Thymus (tissue), 14 donors: ENCODE data around the gene IZUMO3. TPM values are rescaled to one million over a fixed set of nuclear protein-coding genes. Genes with fewer than 3 reads are reported as not detected.
"Not testable (repeated sequence)": the region's sequence is repeated elsewhere in the genome, so short reads cannot be mapped to it uniquely, and the experiment has no call there.

Experiments
- DNase-seq, 9 donors: peaks; one replicate each; pipeline ENCODE4 v3.0.0-alpha.2; 2013; ENCODE audit warnings: low spot score in 9 of 9, low read depth in 6 of 9, missing footprints in 1 of 9
- H3K27ac ChIP-seq, 2 donors: one replicate each; pipeline ENCODE4 v1.5.1; 2013; ENCODE audit warnings: control low read depth in 1 of 2, low read depth in 1 of 2, low read length in 1 of 2, mild to moderate bottlenecking in 1 of 2, moderate library complexity in 1 of 2
- H3K27me3 ChIP-seq, 2 donors: one replicate each; pipeline ENCODE4 v1.5.1; 2013; ENCODE audit warnings: low read length in 1 of 2; ENCODE audit not compliant: control insufficient read depth in 2 of 2, insufficient read depth in 1 of 2
- H3K36me3 ChIP-seq, 2 donors: one replicate each; pipeline ENCODE4 v1.5.1; 2013; ENCODE audit warnings: low read length in 1 of 2, mild to moderate bottlenecking in 1 of 2, moderate library complexity in 1 of 2; ENCODE audit not compliant: control insufficient read depth in 2 of 2, insufficient read depth in 2 of 2
- H3K4me1 ChIP-seq, 2 donors: one replicate each; pipeline ENCODE4 v1.5.1; 2013; ENCODE audit warnings: low read length in 2 of 2; ENCODE audit not compliant: control insufficient read depth in 2 of 2, insufficient read depth in 2 of 2
- H3K4me3 ChIP-seq, 2 donors: one replicate each; pipeline ENCODE4 v1.5.1; 2013; ENCODE audit warnings: low read length in 2 of 2, control low read depth in 1 of 2, mild to moderate bottlenecking in 1 of 2
- H3K9me3 ChIP-seq, 2 donors: one replicate each; pipeline ENCODE4 v1.5.1; 2013; ENCODE audit warnings: low read length in 1 of 2, mild to moderate bottlenecking in 1 of 2; ENCODE audit not compliant: control insufficient read depth in 2 of 2, insufficient read depth in 1 of 2
- WGBS: extraction: QIAGEN DNeasy Blood & Tissue Kit; methylation state at CpG from one replicate; pipeline ENCODE4 v1.1.7; 2013; 5-methylcytosine and 5-hydroxymethylcytosine counted together
- long read RNA-seq, 10 donors: transcript quantifications; one replicate each; lab custom pipeline, GENCODE V29; 2026
- polyA plus RNA-seq: library from polyadenylated mRNA; stranded (reverse); fragments of 200-250 nt; gene quantifications from one replicate; pipeline ENCODE4 v1.2.3, GENCODE V29; 2013
- total RNA-seq: library from RNA; stranded (reverse); fragments of 120-200 nt; gene quantifications from one replicate; pipeline ENCODE4 v1.2.4, GENCODE V29; 2013
- donor health status: healthy.

IZUMO3 gene
- total RNA-seq (not detected), polyA plus RNA-seq (0.02 TPM)
- long read RNA-seq, donor 1: 0 reads
- long read RNA-seq, donor 2: 0 reads
- long read RNA-seq, donor 3: 0 reads
- long read RNA-seq, donor 4: 0 reads
- long read RNA-seq, donor 5: 0 reads
- long read RNA-seq, donor 6: 0 reads
- long read RNA-seq, donor 7: 0 reads
- long read RNA-seq, donor 8: 0 reads
- long read RNA-seq, donor 9: 0 reads
- long read RNA-seq, donor 10: 0 reads

GRCh38 chr9:24545847-24546522 is at the start of gene IZUMO3:
IZUMO3 (minus strand) TSS chr9:24545897; CDS start chr9:24545649, 248 bp downstream.
- Histone ChIP-seq H3K9me3 (peaks cover 0 to 4% of the 10 kb centered on the region in 2 donors), H3K4me1 (no peaks in the 10 kb centered on the region), H3K4me3 (no peak within 1 kb of the TSS), H3K27me3 (no peaks in the 10 kb centered on the region), H3K27ac (no peak within 1 kb of the TSS), H3K36me3 (no peaks in the 10 kb centered on the region)
- DNase-seq: no peak
- 96% methylated on average over 3 of the region's 3 CpGs for WGBS

- H3K4me1 ChIP-seq: no peaks in the 10 kb centered on the region
- H3K4me3 ChIP-seq: no peak overlapping the region
- H3K36me3 ChIP-seq: no peaks in the 10 kb centered on the region
- no peak for DNase-seq
- no peaks in the 10 kb centered on the region for H3K27me3 ChIP-seq
- no peak overlapping the region for H3K27ac ChIP-seq
- H3K9me3 ChIP-seq: no peaks in the 10 kb centered on the region
- WGBS: 91% methylated on average over 8 of the region's 8 CpGs
Measured at GRCh38 chr9:24594234-24594850, 48.6 kb upstream of the IZUMO3 start.

GRCh38 chr9:24590432-24590831 is 44.7 kb upstream of the IZUMO3 start:
- DNase-seq: no peak

GRCh38 chr9:24587883-24588282 is 42.2 kb upstream of the IZUMO3 start:
- no peaks in the 10 kb centered on the region for H3K27me3 ChIP-seq
- H3K4me1 ChIP-seq: no peaks in the 10 kb centered on the region
- WGBS: 79% methylated on average over 2 of the region's 2 CpGs
- no peak overlapping the region for H3K27ac ChIP-seq
- H3K9me3 ChIP-seq: no peaks in the 10 kb centered on the region
- no peak for DNase-seq
- no peaks in the 10 kb centered on the region for H3K36me3 ChIP-seq
- H3K4me3 ChIP-seq: no peak overlapping the region

More at GRCh38 chr9:24590432-24590831, 44.7 kb upstream of the IZUMO3 start:
- Histone ChIP-seq H3K4me1 (no peaks in the 10 kb centered on the region), H3K27me3 (no peaks in the 10 kb centered on the region), H3K4me3 (no peak overlapping the region), H3K27ac (no peak overlapping the region), H3K36me3 (no peaks in the 10 kb centered on the region), H3K9me3 (no peaks in the 10 kb centered on the region)
- WGBS: 90% methylated on average over 1 of the region's 1 CpG

DNA sequence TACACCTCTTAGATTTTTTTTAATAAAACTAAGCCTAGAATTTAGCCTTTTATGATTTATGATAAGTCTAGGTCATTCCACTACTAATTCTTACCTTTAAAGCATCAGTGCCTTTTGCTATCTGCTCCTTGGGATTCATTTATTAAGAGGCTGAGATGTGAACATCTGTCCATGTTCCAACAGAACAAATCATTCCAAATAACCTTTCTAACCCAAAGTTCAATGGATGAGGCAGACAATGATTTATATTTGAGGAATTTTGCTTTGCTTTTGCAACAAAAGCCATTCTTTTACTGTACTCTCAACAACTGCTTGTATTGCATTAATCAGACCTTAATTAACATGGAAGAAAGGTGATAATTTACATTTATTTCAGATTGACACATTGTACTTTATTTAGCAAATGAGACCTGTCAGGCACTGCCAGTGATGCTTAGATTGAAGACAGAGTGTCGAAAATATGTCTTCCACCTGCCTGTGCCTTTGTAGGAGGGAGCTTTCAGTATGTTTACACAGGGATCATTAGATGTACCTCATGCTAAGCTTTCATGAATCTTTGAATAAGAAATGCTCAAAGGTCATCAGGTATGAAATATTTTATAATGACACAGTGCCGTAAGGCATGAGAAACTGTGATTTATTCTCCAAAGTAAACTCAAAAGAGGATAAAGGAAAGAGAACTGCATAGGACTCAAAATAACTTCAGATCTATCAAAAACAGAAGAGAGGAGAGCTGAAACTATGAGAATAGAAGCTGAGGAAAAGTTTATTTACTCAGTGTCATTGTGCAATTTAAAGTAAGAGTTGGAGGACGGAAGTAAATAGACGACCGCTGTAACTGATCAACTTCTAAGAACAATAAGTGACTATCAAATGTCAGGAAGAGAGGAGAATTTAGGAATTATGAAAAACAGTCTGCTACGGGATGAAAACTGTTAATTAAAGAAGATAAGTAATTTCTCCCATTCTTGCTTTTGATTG is 36.7 kb upstream of the IZUMO3 start:
- H3K27ac ChIP-seq: no peak overlapping the region
- H3K9me3 ChIP-seq: no peaks in the 10 kb centered on the region
- 89% methylated on average over 6 of the region's 6 CpGs for WGBS
- no peak for DNase-seq
- no peaks in the 10 kb centered on the region for H3K36me3 ChIP-seq
- H3K27me3 ChIP-seq: no peaks in the 10 kb centered on the region
- no peak overlapping the region for H3K4me3 ChIP-seq
- no peaks in the 10 kb centered on the region for H3K4me1 ChIP-seq

- DNase-seq, H3K27me3 ChIP-seq, H3K27ac ChIP-seq, H3K4me1 ChIP-seq, H3K36me3 ChIP-seq, H3K9me3 ChIP-seq, H3K4me3 ChIP-seq: not testable (repeated sequence)
- 90% methylated on average over 20 of the region's 21 CpGs for WGBS
Measured at GRCh38 chr9:24580005-24580404, 34.3 kb upstream of the IZUMO3 start.

GRCh38 chr9:24572406-24572805 is 26.7 kb upstream of the IZUMO3 start:
- no peaks in the 10 kb centered on the region for H3K4me1 ChIP-seq
- no peak for DNase-seq
- H3K9me3 ChIP-seq: no peaks in the 10 kb centered on the region
- H3K27ac ChIP-seq: no peak overlapping the region
- H3K4me3 ChIP-seq: no peak overlapping the region
- H3K27me3 ChIP-seq: no peaks in the 10 kb centered on the region
- 94% methylated on average over 2 of the region's 2 CpGs for WGBS
- no peaks in the 10 kb centered on the region for H3K36me3 ChIP-seq

DNA sequence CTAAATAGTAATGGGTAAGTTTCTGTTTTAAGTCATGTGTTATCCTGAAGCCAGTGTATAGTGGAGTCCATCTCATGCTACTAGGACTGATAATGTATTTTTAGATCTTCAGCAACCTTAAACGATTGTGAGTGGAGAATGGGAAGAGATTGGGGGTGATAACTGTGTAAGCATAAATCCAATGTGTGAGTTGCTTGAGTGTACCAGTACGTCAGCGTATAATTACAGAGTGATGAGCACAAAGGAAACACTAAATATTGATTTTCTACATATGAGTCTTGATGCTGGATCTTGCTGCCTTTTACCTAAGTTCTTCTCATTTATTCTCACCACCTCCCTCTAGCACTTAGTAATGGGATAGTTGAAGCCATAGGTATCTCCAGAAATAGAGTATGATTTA is 16.3 kb upstream of the IZUMO3 start:
- H3K36me3 ChIP-seq: no peaks in the 10 kb centered on the region
- 94% methylated on average over 3 of the region's 3 CpGs for WGBS

More for the DNA sequence above, 16.3 kb upstream of the IZUMO3 start:
- Histone ChIP-seq H3K4me1 (no peaks in the 10 kb centered on the region), H3K9me3 (no peaks in the 10 kb centered on the region), H3K27ac (no peak overlapping the region), H3K4me3 (no peak overlapping the region), H3K27me3 (no peaks in the 10 kb centered on the region)
- no peak for DNase-seq
